ENCODE data around the gene PDSS2.
"Not testable (repeated sequence)": the region's sequence is repeated elsewhere in the genome, so short reads cannot be mapped to it uniquely, and the experiment has no call there.

Gene PDSS2

DNA sequence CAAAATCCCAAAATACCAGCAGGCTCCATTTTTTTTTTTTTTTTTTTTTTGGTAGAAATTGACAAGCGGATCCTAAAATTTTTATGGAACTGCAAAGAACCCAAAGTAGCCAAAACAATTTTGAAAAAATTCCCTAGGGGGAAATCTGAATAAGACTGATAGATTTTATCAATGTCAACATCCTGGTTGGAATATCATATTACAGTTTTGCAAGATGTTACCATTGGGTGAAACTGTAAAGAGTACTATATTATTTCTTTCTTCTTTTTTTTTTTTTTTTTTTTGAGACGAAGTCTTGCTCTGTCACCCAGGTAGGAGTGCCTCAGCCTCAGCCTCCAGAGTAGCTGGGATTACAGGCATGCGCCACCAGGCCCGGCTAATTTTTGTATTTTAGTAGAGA is 314.7 kb downstream of the PDSS2 start:
- no peak for DNase-seq (ENCODE audit: extremely low spot score)
- CTCF ChIA-PET: no interaction called here
- POLR2A ChIA-PET: no interaction called here
- TF ChIP-seq, protein P1, sequence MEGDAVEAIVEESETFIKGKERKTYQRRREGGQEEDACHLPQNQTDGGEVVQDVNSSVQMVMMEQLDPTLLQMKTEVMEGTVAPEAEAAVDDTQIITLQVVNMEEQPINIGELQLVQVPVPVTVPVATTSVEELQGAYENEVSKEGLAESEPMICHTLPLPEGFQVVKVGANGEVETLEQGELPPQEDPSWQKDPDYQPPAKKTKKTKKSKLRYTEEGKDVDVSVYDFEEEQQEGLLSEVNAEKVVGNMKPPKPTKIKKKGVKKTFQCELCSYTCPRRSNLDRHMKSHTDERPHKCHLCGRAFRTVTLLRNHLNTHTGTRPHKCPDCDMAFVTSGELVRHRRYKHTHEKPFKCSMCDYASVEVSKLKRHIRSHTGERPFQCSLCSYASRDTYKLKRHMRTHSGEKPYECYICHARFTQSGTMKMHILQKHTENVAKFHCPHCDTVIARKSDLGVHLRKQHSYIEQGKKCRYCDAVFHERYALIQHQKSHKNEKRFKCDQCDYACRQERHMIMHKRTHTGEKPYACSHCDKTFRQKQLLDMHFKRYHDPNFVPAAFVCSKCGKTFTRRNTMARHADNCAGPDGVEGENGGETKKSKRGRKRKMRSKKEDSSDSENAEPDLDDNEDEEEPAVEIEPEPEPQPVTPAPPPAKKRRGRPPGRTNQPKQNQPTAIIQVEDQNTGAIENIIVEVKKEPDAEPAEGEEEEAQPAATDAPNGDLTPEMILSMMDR (IDR thresholded peaks at IDR 0.05; ENCODE audit: control extremely low read depth, extremely low read depth, low read depth, missing control alignments): no peak

DNA sequence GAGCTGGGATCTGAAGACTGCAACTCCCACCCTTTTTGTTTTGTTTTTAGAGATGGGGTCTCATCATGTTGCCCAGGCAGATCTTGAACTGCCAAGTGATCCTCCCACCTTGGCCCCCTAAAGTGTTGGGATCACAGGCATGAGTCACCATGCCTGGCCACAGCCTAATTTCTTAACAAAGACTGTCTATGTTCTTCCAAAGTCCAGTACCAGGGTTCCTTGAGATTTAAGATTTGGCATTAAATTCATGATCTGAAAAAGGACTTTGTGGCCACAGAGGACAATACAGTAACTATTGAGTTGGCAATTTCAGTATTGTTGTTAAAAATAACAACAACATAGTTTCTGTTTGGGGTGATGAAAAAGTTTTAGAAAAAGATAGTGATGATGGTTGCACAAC is 315.4 kb downstream of the PDSS2 start:
- DNase-seq (ENCODE audit: extremely low spot score): no peak
- TF ChIP-seq, protein P1 (IDR thresholded peaks at IDR 0.05; ENCODE audit: control extremely low read depth, extremely low read depth, low read depth, missing control alignments): no peak
- ChIA-PET CTCF (no interaction called here), POLR2A (no interaction called here)

DNA sequence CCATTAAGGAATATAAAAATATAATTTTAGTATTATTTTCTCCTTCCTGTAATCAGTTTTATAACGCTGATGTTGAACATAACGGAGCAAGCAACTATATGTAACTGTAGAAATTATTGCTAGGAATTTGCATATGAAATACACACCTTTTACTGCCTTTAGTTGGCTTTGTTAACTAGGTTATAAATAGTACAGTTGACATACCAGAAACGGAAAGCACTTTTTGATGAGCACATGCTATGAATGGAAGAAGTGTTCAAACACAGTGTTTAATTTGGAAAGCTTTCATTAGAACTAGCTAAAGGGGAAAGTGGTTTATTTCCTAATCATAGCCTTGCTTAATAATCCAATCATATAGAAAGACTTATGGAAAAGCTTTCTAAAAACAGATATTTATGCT is 318.8 kb downstream of the PDSS2 start:
- TF ChIP-seq, protein P1 (IDR thresholded peaks at IDR 0.05; ENCODE audit: control extremely low read depth, extremely low read depth, low read depth, missing control alignments): no peak
- ChIA-PET POLR2A (no interaction called here), CTCF (interaction anchor here (1.4 kb wide), 1 partner anchor 27 kb away, joined by 5 read pairs; no protein-coding TSS in a partner anchor)
- no peak for DNase-seq (ENCODE audit: extremely low spot score)

DNA sequence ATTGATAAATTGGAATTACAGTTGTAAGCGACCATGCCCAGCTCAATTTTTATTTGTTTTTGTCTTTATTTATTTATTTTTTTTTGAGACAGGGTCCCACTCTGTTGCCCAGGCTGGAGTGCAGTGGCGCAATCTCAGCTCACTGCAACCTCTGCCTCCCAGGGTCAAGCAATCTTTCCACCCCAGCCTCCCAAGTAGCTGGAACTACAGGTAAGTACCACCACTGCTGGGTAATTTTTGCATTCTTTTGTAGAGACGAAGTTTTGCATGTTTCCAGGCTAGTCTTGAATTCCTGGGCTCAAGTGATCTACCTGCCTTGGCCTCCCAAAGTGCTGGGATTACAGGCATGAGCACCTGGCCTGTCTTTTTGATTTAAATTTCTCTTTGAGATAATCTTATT is 323.0 kb downstream of the PDSS2 start:
- CTCF ChIA-PET; DNase-seq (ENCODE audit: extremely low spot score); POLR2A ChIA-PET: not testable (repeated sequence)

DNA sequence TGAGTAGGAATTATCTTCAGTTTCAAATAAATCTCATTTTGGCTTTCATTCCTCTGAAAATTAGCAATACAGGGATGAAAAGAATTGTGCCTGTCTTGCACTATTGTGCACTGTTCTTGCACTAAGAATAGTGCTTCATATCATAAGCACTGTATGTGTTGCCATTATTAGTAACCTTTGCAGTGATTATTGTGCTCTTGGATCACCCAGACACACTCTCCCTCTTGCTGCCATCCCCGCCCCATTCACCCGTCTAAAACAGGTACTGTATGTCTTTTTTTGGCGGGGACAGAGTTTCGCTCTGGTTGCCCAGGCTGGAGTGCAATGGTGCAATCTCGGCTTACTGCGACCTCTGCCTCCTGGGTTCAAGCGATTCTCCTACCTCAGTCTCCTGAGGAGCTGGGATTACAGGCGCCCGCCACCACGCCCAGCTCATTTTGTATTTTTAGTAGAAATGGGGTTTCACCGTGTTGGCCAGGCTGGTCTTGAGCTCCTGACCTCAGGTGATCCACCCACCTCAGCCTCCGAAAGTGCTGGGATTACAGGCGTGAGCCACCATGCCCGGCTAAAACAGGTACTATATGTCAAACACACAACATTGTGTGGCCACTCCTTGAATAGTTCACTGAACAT is 324.2 kb downstream of the PDSS2 start:
- ChIA-PET POLR2A (interaction anchor here (0.6 kb wide), 1 partner anchor 315 kb away, joined by 4 read pairs; no protein-coding TSS in a partner anchor), CTCF (interaction anchor here (1.4 kb wide), 1 partner anchor 13 kb away, joined by 4 read pairs; no protein-coding TSS in a partner anchor)
- not testable (repeated sequence) for DNase-seq (ENCODE audit: extremely low spot score)

DNA sequence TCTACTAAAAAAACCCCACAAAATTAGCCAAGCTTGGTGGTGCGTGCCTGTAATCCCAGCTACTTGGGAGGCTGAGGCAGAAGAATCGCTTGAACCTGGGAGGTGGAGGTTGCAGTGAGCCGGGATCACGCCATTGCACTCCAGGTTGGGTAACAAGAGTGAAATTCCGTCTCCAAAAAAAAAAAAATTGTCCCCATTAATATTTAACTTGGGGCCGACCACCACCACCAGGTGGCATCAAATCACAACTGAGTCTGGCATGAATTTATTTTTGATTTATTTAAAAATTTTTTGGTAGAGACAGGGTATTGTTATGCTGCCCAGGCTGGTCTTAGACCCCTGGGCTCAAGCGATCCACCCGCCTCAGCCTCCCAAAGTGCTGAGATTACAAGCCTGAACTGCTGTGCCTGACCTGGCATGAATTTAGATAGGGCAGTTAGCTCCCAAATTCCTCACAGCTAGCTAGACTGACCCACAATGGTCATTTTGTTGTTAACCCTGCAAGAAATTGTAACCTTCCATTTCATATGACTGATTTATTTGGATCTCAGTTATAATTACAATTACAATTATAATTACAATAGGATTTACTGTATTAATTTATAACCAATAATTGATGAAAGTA is 326.9 kb downstream of the PDSS2 start:
- ChIA-PET CTCF (interaction anchor here (0.7 to 2.4 kb wide), 4 partner anchors 10 to 572 kb away, joined by 3 to 6 read pairs (median 4); no protein-coding TSS in a partner anchor), POLR2A (no interaction called here)
- DNase-seq (ENCODE audit: extremely low spot score): no peak
- TF ChIP-seq, protein P1 (IDR thresholded peaks at IDR 0.05; ENCODE audit: control extremely low read depth, extremely low read depth, low read depth, missing control alignments): peak; percentile 27

DNA sequence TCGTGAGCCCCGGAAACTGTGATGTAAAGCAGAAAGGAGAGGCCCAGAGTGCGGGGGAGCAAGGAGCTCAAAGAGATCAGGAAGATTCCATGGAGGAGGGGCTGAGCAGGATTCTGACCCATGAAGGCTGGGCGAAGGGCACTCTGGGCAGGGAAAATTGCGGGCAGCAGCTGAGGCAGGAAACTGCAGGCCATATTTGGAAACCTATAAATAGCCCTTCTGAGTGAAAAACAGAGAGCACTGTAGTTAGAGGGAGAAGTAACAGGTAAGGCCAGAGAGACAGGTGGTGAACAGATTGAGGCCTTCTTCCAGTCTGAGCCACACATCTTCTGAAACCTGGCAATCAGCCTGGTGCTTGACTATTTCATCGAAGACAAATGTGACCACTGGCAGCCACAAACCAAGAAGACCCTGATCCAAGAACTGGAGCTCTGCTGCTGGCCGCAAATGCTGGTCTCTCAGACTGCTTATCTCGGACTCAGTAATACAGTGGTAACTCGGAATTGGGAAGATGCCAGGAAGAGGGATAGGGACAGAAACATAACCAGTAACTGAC is 329.9 kb downstream of the PDSS2 start:
- ChIA-PET CTCF (interaction anchor here (1.3 to 1.8 kb wide), 2 partner anchors 16 to 102 kb away, joined by 3 to 8 read pairs; no protein-coding TSS in a partner anchor), POLR2A (no interaction called here)
- no peak for DNase-seq (ENCODE audit: extremely low spot score)
- TF ChIP-seq, protein P1 (IDR thresholded peaks at IDR 0.05; ENCODE audit: control extremely low read depth, extremely low read depth, low read depth, missing control alignments): no peak

Measured in GM10248 (cell line).